GM12878 (cell line): Measurements from ENCODE around the gene PLAGL2. TPM values are rescaled to one million over a fixed set of nuclear protein-coding genes. Genes with fewer than 3 reads are reported as not detected.
"Not testable (repeated sequence)": the region's sequence is repeated elsewhere in the genome, so short reads cannot be mapped to it uniquely, and the experiment has no call there.

Experiments
- ATAC-seq: fragments of 200-7000 bp; cut with Tn5 transposase; 3 replicates; pipeline ENCODE4 v1.9.1; 2020; ENCODE audit warnings: mild to moderate bottlenecking, moderate library complexity
- BruUV-seq: library from RNA; stranded (reverse); fragments of 400-500 nt; replicated peaks from 2 replicates; lab custom pipeline; 2021; lab: Mats Ljungman, UMichigan
- CTCF ChIA-PET: fragments of 300-600 bp; sonication (Branson Sonifier 250); formaldehyde crosslinking; extraction: SDS; loops from one replicate; lab custom pipeline; 2021; ENCODE audit warnings: inconsistent platforms; lab: Yijun Ruan, JAX
- POLR2A ChIA-PET: fragments of 350-600 bp; formaldehyde crosslinking; extraction: SDS; loops from one replicate; lab custom pipeline; 2021; ENCODE audit warnings: inconsistent platforms; lab: Charles Lee
- RAD21 ChIA-PET: fragments of 300-600 bp; sonication (Branson Sonifier 250); formaldehyde crosslinking; loops from one replicate; lab custom pipeline; 2023; ENCODE audit warnings: antibody characterized with exemption; ENCODE audit not compliant: unreplicated experiment; lab: Charles Lee
- SMC1A ChIA-PET: fragments of 300-600 bp; sonication (Branson Sonifier 250); formaldehyde crosslinking; loops from one replicate; lab custom pipeline; 2023; ENCODE audit not compliant: unreplicated experiment, uncharacterized antibody; lab: Charles Lee
- DNase-seq: peaks from one replicate; pipeline ENCODE4 v3.0.0-alpha.2; 2011; ENCODE audit warnings: low read depth, low spot score
- FAIRE-seq: peaks from 3 replicates; lab custom pipeline; 2011; peaks lifted over from hg19 to GRCh38; lab: Jason Lieb, UNC
- H2AFZ ChIP-seq: 2 replicates; pipeline ENCODE4 v1.6.0; 2011; ENCODE audit warnings: low read depth, low read length, control low read depth; ENCODE audit not compliant: control insufficient read depth
- H3K27ac ChIP-seq: 2 replicates; pipeline ENCODE4 v1.5.1; 2011; ENCODE audit warnings: control low read depth; ENCODE audit not compliant: control insufficient read depth, insufficient read depth
- H3K27me3 ChIP-seq, 2 experiments: replicated peaks in 1 of 2; 2 replicates each; pipeline versions ENCODE4 v1.6.0 to v1.6.1; 2011; ENCODE audit warnings: low read length in 1 of 2; ENCODE audit not compliant: control insufficient read depth in 2 of 2, insufficient read depth in 2 of 2
- H3K36me3 ChIP-seq, 2 experiments: 2 replicates each; pipeline ENCODE4 v1.5.1; 2011; ENCODE audit warnings: low read length in 1 of 2; ENCODE audit not compliant: control insufficient read depth in 2 of 2, insufficient read depth in 2 of 2
- H3K4me1 ChIP-seq: 2 replicates; pipeline ENCODE4 v1.6.1; 2011; ENCODE audit warnings: mild to moderate bottlenecking, low read length, moderate library complexity, mixed read lengths; ENCODE audit not compliant: control insufficient read depth, insufficient read depth
- H3K4me2 ChIP-seq: 2 replicates; pipeline ENCODE4 v1.6.0; 2011; ENCODE audit warnings: control low read depth; ENCODE audit not compliant: control insufficient read depth, insufficient read depth
- H3K4me3 ChIP-seq: fragments of 200-600 bp; sonication (generic); 2 replicates; pipeline ENCODE4 v1.5.1; 2016
- H3K79me2 ChIP-seq: 2 replicates; pipeline ENCODE4 v1.6.0; 2011; ENCODE audit warnings: low read length; ENCODE audit not compliant: control insufficient read depth, insufficient read depth
- H3K9ac ChIP-seq: 2 replicates; pipeline ENCODE4 v1.8.0; 2011; ENCODE audit warnings: low read length, control low read depth, mixed read lengths; ENCODE audit not compliant: control insufficient read depth, insufficient read depth
- H3K9me3 ChIP-seq: replicated peaks from 3 replicates; pipeline ENCODE4 v1.5.1; 2011; ENCODE audit warnings: mild to moderate bottlenecking, low read length; ENCODE audit not compliant: control insufficient read depth, insufficient read depth
- H4K20me1 ChIP-seq: 2 replicates; pipeline ENCODE4 v1.6.0; 2011; ENCODE audit not compliant: control insufficient read depth, insufficient read depth
- BCL3 ChIP-seq: IDR thresholded peaks from 2 replicates; pipeline ENCODE4 v1.6.1; 2011; ENCODE audit warnings: borderline replicate concordance, low read depth, mild to moderate bottlenecking, moderate library complexity, low read length; ENCODE audit not compliant: insufficient read depth, poor library complexity, severe bottlenecking
- NR2F1 ChIP-seq: fragments of 450-650 bp; conservative IDR thresholded peaks from 2 replicates; pipeline ENCODE4 v1.6.1; 2017; ENCODE audit warnings: mild to moderate bottlenecking
- WGBS: methylation state at CpG from one replicate; pipeline ENCODE4 v1.1.6; 2016; ENCODE audit warnings: low lambda C conversion rate; ENCODE audit not compliant: insufficient replicate concordance, insufficient coverage; ENCODE audit errors: missing lambda C conversion rate; 5-methylcytosine and 5-hydroxymethylcytosine counted together
- in situ Hi-C: fragments of 300-500 bp; cut with MboI; formaldehyde crosslinking; loops from 9 replicates; pipeline ENCODE4 v1.14.3; 2018; ENCODE audit warnings: mixed read lengths
- intact Hi-C: fragments of 100-400 bp; cut with micrococcal nuclease; formaldehyde crosslinking; loops from one replicate; pipeline ENCODE4 v1.14.2; 2022; ENCODE audit not compliant: unreplicated experiment
- polyA plus RNA-seq, 11 experiments: library from polyadenylated mRNA; depleted of rRNA in 4 of 11; unstranded in 6 of 11; stranded (reverse) in 5 of 11; fragments of >200 nt; fragmentation: Nextera tagmentation in 4 of 11; fragmentation: Illumina TruSeq in 1 of 11; extraction: Ambion mirVana in 4 of 11; extraction: Trizol in 1 of 11; gene quantifications; 1 replicate in 1 of 11; 2 replicates in 10 of 11; pipeline versions ENCODE4 v1.2.1 to v1.2.3, GENCODE V29; 2011 to 2016; ENCODE audit warnings: inconsistent platforms in 2 of 11, missing spikeins in 2 of 11, low read depth in 1 of 11
- total RNA-seq, 4 experiments: library from RNA; depleted of rRNA in 3 of 4; stranded (reverse); fragments of >200 nt in 3 of 4; fragmentation: Illumina TruSeq in 1 of 4; extraction: Trizol in 1 of 4; gene quantifications; 2 replicates each; pipeline versions ENCODE4 v1.2.1 to v1.2.3, GENCODE V29; 2013 to 2021

Gene PLAGL2
- total and polyA plus RNA-seq, 10 of the 15 experiments (the other 5 are each of a cell fraction or from before 2014, with no cell fraction given): 4.4 to 32.3 (median 13.3) TPM

- Histone ChIP-seq H3K36me3 (no peaks in the 10 kb centered on the region), H2AFZ (no peak overlapping the region), H3K9ac (no peak overlapping the region), H4K20me1 (no peaks in the 10 kb centered on the region), H3K79me2 (no peaks in the 10 kb centered on the region), H3K9me3 (no peaks in the 10 kb centered on the region; the same call in 2 of the 3 replicates), H3K4me2 (no peak overlapping the region), H3K27me3 (no peaks in the 10 kb centered on the region), H3K4me1 (peaks cover 6% of the 10 kb centered on the region), H3K27ac (no peak overlapping the region), H3K4me3 (no peak overlapping the region)
- ChIA-PET CTCF (no interaction called here), RAD21 (no interaction called here), POLR2A (no interaction called here), SMC1A (no interaction called here)
- 58% methylated on average over 5 of the region's 5 CpGs for WGBS
- in situ Hi-C loops: no loop called here
- no TSS peak for BruUV-seq
- ATAC-seq (no peak), FAIRE-seq (no peak), DNase-seq (no peak)
- intact Hi-C loops: no loop called here
- TF ChIP-seq NR2F1 (no peak), BCL3 (peak; percentile 44)
Measured at GRCh38 chr20:32248043-32248442, 40.5 kb upstream of the PLAGL2 start.

- H3K4me2 ChIP-seq, H3K4me1 ChIP-seq, in situ Hi-C loops, H2AFZ ChIP-seq, DNase-seq, BruUV-seq, intact Hi-C loops, POLR2A ChIA-PET, H3K9ac ChIP-seq, H3K4me3 ChIP-seq, H3K27me3 ChIP-seq, H4K20me1 ChIP-seq, H3K9me3 ChIP-seq, H3K27ac ChIP-seq, H3K36me3 ChIP-seq, CTCF ChIA-PET, H3K79me2 ChIP-seq, FAIRE-seq, ATAC-seq: not testable (repeated sequence)
- RAD21 ChIA-PET: interaction anchor here (0.7 kb wide), 1 partner anchor 1438 kb away, joined by 3 read pairs; no protein-coding TSS in a partner anchor
- SMC1A ChIA-PET: interaction anchor here (3.7 kb wide), 1 partner anchor 14 kb away, joined by 8 read pairs; no protein-coding TSS in a partner anchor
- 84% methylated on average over 4 of the region's 5 CpGs for WGBS
Measured at GRCh38 chr20:32246208-32246607, 38.7 kb upstream of the PLAGL2 start.
